Measurements from ENCODE around the gene ADAMTS9.

GRCh38 chr3:64518496-64518895 is 169.3 kb downstream of the ADAMTS9 start:
- TF ChIP-seq GABPA (IDR thresholded peaks at IDR 0.05 in 1 of 2, conservative IDR thresholded peaks at IDR 0.05 in 1 of 2) (no peak), CTCF (IDR thresholded peaks at IDR 0.05; ENCODE audit: low read depth, low read length, missing input control) (no peak), SP1 (IDR thresholded peaks at IDR 0.05) (no peak), RAD21 (IDR thresholded peaks at IDR 0.05) (no peak), ZBTB33 (IDR thresholded peaks at IDR 0.05) (no peak), MAX (IDR thresholded peaks at IDR 0.05) (no peak), JUND (IDR thresholded peaks at IDR 0.05) (no peak), REST (IDR thresholded peaks at IDR 0.05) (no peak), TAF1 (conservative IDR thresholded peaks at IDR 0.05) (no peak), RXRA (IDR thresholded peaks at IDR 0.05) (no peak), EGR1 (IDR thresholded peaks at IDR 0.05; ENCODE audit: low read depth in 2 of 2) (no peak)

All from liver (tissue), 3 donors.